NCI-H146 treated with DMSO at 0.1 percent for 48 hours (cell line): Measurements from ENCODE around the gene KDM2B.

ENCODE experiments used
- DNase-seq: peaks from one replicate; lab custom pipeline; 2025; ENCODE audit not compliant: unreplicated experiment; lab: John Stamatoyannopoulos, UW

KDM2B gene

DNA sequence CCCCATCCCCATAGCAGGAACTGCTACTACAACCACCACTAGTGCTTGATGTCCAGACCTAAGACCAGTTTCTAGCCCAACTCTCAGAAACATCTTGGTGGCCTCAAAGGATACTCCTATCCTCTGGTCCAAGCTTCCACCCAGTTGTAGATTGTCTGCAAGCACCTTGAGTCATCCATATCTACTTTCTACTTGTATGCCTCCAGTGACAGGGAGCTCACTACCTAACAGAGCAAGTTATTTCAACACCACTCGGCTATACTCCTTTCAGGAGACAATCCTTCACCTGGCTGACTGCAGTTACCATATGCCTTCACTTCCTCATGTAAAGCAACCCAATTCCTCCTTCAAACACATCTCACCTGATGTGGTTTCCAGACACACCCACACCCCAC is 49.5 kb downstream of the KDM2B start:
- DNase-seq: no peak

DNA sequence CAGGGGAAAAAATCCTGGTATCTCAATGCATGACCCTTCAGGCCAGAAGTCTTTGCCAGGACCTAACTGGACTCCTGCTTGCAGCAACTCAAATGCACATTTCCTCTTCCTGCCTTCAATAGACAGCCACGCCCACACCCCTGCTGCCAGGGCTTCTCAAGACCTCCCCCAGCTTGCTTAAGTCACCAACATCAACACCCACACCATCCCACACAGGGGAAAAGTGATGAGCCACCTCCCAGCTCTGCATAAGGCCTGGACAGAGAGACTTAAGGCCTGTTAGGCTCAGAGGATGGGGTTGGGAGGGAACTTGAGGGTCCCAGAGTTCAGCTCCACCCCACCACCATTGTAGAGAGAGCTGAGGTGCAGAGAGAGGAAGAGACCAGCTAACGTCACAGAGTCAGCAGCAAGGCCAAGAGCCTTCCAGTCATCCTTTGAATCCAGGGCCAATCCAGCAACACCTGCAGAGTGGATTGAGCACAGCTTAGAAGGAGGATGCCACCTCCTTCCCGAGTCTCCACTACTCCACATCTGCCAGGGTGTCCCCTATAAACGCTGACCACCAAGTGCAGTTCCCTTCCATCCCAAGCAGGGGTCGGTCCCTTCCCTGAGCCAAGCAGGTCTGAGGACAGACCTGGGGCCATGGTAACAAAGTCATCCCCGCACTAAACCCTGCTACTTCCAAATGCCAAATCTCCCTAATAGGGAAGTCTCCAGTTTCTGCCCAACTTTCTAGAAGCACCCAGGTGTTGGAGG is 50.0 kb downstream of the KDM2B start:
- no peak for DNase-seq

GRCh38 chr12:121529184-121529583 is 51.6 kb downstream of the KDM2B start:
- no peak for DNase-seq

DNA sequence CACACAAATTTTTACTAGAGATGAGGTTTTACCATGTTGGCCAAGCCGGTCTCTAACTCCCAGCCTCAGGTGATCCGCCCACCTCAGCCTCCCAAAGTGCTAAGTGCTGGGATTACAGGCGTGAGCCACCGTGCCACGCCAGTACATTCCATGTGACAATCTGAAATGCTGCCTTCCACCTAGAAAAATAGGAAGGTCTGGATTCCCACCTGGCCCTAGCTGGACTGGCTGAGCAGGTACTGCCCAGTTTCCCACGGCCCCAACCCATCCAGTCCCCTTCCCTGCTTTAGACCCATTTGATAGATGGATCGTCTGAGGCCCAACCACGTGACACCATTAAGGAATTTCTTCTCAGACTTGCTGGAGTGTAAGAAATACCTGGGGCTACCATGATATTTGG is 55.4 kb downstream of the KDM2B start:
- no peak for DNase-seq

DNA sequence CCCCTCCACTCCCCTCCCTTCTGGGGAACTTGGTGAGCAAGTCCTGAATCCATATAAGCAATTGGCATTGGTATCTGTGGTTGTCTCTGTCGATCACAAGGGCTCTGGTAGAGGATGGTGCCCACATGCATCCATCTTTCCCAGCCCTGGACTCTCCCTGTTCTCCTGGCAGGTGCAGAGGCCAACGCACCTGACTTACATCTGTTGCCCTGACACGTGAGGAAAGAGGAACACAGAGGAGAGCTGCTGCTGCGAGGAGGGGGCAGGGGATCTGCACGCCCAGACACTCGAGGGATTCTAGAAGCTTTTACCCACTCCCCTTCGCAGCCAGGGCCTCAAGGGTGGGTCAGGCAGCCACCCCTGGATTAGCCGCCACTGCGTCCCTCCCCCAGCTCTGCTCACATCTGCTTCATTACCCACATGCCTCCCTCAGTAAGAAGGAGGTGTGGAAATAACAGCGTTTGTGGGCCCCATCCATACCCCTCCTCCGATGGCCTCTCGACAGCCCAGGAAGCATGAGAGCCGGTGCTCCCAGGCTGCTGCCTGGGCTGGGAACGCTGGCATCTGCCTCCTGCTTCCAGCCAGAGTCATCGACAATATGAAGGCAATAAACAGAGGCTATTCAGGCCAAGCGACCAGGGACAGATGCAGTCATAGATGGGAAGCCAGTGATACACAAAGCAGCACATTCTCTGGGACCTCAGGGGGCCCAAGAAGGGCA is 56.5 kb downstream of the KDM2B start:
- no peak for DNase-seq

- DNase-seq: no peak
Measured at GRCh38 chr12:121523741-121524140, 57.1 kb downstream of the KDM2B start.

GRCh38 chr12:121522971-121523370 is 57.9 kb downstream of the KDM2B start:
- no peak for DNase-seq

DNA sequence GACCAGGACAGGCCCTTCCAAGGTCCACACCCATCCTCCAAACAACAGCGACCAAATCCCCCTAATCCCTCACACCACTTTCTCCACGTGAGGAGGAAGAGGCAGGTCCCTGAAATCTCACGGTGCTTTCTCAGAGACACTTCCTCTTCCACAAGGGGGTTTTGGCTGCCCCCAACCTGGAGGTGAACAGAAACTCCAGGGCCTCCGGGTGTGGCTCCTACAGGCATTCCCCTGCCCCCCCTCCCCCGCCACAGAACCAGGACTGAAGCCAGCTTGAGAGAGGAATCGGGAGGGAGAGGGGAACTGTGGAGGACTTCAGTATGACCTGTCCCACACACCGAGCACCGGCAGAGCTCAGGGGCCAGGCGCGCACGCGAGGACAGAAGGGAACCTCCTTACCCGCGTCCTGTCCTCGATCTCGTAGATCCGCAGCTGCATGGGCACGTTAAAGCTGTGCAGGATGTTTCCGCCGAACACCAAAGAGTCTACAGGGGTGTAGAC is 60.2 kb downstream of the KDM2B start:
- no peak for DNase-seq

DNA sequence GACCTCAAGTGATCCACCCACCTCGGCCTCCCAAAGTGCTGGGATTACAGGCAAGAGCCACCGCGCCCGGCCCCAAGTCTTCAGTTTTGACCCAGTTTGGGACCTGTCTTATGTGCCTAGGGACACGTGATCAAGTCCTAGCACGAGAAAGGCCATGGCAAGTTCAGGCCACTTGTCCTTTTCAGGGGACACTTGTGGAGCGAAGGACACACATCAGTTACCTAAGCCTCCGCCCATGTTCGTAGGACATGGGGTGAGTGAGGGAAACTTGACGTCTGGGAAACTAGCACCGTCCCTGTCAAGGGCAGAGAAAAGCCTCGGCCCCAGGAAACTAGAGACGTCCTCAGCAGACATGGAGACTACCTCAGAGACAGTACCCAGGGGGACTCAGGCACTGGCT is 60.7 kb downstream of the KDM2B start:
- no peak for DNase-seq

GRCh38 chr12:121519227-121519626 is 61.6 kb downstream of the KDM2B start:
- no peak for DNase-seq

GRCh38 chr12:121518656-121519055 is 62.2 kb downstream of the KDM2B start:
- no peak for DNase-seq

- no peak for DNase-seq
Measured at GRCh38 chr12:121516437-121517011, 64.3 kb downstream of the KDM2B start.

DNA sequence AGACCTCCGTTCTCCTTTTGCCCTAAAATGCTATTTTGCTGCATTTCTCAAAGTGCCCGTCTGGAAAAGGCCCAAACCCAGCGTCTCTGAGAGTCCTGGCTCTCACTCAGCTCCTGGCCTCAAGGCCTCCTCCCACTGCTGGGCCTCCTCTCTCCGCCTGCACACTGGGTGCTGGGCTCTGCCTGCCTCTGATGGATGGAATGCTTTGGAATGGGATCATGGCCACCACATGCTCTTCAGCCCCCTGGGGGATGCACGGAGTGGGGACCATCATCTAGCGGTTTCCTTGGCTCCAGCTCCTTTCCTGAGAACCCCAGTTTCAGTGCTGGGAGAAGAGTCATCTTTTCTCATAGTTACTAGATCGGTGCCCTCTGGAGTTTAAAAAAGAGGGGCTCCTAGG is 65.2 kb downstream of the KDM2B start:
- no peak for DNase-seq

DNA sequence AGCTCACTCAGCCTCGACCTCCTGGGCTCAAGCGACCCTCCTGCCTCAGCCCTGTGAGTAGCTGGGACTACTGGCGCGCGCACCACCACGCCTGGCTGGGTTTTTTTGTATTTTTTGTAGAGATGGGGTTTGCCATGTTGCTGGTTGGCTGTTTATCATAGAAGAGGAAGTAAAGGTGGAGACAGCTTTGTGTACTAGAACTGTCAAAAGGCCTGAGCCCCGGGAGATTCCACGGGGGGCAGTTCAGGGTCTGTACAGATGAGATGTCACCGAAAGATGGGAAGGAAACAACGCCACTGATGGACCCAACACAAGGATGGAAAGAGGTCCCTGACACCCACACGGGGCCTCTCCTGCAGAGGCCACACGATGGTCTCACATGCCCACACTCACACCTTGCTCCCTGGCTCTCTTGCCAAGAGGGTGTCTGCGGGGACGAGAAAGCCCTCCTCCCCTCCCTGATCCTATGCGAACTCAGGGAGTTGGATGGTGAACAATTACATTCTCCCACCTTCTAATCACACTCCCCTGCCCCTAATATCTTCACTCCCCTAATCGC is 66.6 kb downstream of the KDM2B start:
- no peak for DNase-seq

DNA sequence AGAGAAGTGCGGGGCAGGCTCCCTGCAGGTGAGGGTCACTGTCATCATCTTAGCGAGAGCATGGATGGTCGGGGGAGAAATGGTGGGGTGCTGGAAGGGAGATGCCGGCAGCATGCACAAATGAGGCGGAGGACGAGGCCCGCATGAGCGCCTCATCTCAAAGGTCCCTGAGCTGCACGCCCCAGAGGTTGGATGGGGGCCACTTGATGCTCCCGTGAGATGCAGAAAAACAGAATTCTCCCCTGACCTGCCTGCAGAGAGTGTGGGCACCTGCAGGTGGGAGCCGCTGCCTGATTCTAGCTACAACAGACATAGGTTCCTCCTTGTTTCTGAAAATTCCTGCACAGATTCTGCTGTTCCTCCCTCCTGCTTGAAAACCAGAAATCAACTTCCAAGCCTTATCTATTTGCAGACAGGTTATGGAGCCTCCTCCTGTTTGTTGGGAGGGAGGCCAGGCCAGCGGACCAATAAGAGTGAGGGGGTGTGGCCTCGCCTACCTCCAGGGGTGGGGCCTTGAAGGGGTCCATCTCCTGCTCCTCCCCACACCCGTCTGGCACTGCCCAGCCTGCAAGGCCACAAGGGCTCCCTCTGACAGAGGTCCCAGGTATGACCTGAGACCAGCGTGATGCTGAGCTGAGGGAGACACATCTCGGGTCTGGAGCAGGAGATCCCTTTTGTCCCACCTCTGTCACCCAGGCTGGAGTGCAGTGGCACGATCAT is 67.2 kb downstream of the KDM2B start:
- DNase-seq: no peak

DNA sequence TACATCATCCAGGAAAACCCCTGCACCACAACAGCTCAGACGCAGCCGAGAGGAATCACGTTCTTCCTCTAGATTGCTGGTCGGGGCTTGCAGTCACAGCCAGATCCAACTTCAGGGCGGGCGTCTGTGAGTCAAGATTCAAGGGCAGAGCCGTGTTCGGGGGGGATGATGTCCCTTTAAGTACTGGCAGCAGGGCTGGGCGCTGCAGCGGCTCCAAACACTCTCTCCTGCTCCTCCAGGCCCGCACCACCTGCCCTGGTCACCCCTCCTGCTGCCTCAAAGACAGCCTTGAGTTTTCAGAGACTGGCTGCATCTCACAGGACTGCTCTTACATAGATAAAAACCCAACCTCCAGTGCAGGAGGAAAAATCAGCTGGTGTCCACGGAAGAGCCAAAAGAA is 68.3 kb downstream of the KDM2B start:
- no peak for DNase-seq

GRCh38 chr12:121511916-121512315 is 68.9 kb downstream of the KDM2B start:
- DNase-seq: no peak

- no peak for DNase-seq
Measured at GRCh38 chr12:121509339-121509738, 71.5 kb downstream of the KDM2B start.

- no peak for DNase-seq
Measured at GRCh38 chr12:121508533-121508932, 72.3 kb downstream of the KDM2B start.

DNA sequence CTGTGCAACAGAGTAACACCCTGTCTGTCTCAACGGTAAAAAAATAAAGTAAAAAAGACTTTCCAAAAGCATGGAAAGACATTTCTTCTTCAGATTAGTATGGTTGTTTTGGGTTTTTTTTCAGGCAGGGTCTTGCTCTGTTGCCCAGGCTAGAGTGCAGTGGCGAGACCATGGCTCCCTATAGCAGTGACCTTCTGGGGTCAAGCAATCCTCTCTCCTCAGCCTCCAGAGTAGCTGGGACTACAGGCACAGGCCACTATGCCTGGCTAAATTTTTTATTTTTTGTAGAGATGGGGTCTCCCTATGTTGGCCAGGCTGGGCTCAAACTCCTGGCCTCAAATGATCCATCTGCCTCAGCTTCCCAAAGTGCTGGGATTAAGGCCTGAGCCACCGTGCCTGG is 72.8 kb downstream of the KDM2B start:
- DNase-seq: no peak

DNA sequence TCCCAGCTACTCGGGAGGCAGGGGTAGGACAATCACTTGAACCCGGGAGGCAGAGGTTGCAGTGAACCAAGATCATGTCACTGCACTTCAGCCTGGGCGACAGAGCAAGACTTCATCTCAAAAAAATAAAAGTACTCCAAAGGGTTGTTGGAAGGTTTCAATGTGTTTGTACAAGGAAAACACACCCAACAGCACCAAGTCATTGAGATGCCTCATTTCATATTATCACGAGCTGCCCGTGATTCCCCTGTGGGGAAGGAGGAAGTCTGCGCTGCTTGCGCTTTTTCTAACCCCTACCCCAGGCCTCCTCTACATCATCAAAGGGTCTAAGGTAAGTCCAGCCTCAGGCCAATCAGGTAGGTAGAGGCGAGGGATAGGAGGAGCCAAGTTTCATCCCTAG is 73.6 kb downstream of the KDM2B start:
- no peak for DNase-seq
